ENCODE results near the gene ARF5. TPM values are rescaled to one million over a fixed set of nuclear protein-coding genes. Genes with fewer than 3 reads are reported as not detected.

The ARF5 gene
- total and polyA plus RNA-seq, 2 of the 8 experiments (the other 6 are each of a cell fraction or from before 2014, with no cell fraction given) = 154 to 579 TPM

DNA sequence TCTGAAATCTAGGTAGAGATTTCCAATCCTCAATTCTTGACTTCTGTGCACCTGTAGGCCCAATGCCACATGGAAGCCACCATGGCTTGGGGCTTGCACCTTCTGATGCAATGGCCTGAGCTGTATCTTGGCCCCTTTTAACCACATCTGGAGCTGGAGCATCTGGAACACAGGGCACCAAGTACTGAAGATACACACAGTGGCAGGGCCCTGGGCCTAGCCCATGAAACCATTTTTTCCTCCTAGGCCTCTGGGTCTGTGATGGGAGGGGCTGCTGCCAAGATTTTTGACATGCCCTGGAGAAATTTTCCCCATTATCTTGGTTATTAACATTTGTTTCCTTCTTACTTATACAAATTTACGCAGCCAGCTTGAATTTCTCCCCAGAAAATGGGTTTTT, 41.9 kb upstream of the ARF5 start:
- no peaks in the 10 kb centered on the region for H4K20me1 ChIP-seq (replicated peaks in 1 of 2; ENCODE audit: control insufficient read depth in 1 of 2, insufficient read depth in 2 of 2, low read length in 2 of 2)
- H3K14ac ChIP-seq (ENCODE audit: insufficient read length) = no peak overlapping the region
- no peaks in the 10 kb centered on the region for H3K79me1 ChIP-seq (ENCODE audit: low read depth, low read length)
- H3K4me3 ChIP-seq (ENCODE audit: extremely low read depth in 1 of 4, insufficient read depth in 2 of 4, low read depth in 3 of 4, low read length in 4 of 4) = no peak overlapping the region
- no peak overlapping the region for H2BK20ac ChIP-seq (ENCODE audit: low read length)
- FAIRE-seq (no peak), DNase-seq (ENCODE audit: low read depth in 1 of 2, low spot score in 2 of 2) (no peak)
- H2BK15ac ChIP-seq (ENCODE audit: low read length) = no peak overlapping the region
- no peak overlapping the region for H3K23ac ChIP-seq (ENCODE audit: insufficient read length)
- no peak overlapping the region for H2BK12ac ChIP-seq (ENCODE audit: low read depth, low read length)
- H3K9ac ChIP-seq (replicated peaks in 1 of 4; ENCODE audit: extremely low read depth in 1 of 4, low read depth in 3 of 4, low read length in 3 of 4) = no peak overlapping the region
- no peaks in the 10 kb centered on the region for H3K23me2 ChIP-seq (ENCODE audit: low read depth, low read length)
- no peaks in the 10 kb centered on the region for H3K4me1 ChIP-seq (replicated peaks in 1 of 4; ENCODE audit: control insufficient read depth in 3 of 4, insufficient read depth in 4 of 4, low read length in 3 of 4)
- no peak overlapping the region for H4K91ac ChIP-seq (replicated peaks; ENCODE audit: insufficient read length, low read length)
- no peak overlapping the region for H4K5ac ChIP-seq (ENCODE audit: insufficient read length, low read depth, low read length)
- H3K18ac ChIP-seq (ENCODE audit: extremely low read depth, low read length) = no peak overlapping the region
- 95% methylated on average over 1 of the region's 1 CpG; no CpG with 5 or more reads in 1 of the 2 experiments for WGBS, 2 experiments (ENCODE audit: extremely low coverage in 1 of 2, insufficient coverage in 1 of 2, insufficient read length in 1 of 2, insufficient replicate concordance in 2 of 2, low coverage in 1 of 2, low lambda C conversion rate in 2 of 2, missing lambda C conversion rate in 1 of 2)
- no peak overlapping the region for H2BK120ac ChIP-seq (replicated peaks; ENCODE audit: low read depth, low read length)
- H2AFZ ChIP-seq (ENCODE audit: low read length) = no peak overlapping the region
- H3K79me2 ChIP-seq (ENCODE audit: control insufficient read depth in 1 of 2, insufficient read depth in 2 of 2, low read length in 2 of 2) = no peaks in the 10 kb centered on the region
- H2BK5ac ChIP-seq (ENCODE audit: low read depth, low read length) = no peak overlapping the region
- peaks cover 13 to 14% of the 10 kb centered on the region in 2 experiments for H3K9me3 ChIP-seq (ENCODE audit: insufficient read depth in 2 of 2, low read depth in 1 of 2, low read length in 1 of 2)
- ChIA-PET POLR2A (ENCODE audit: partially characterized antibody) (no interaction called here), CTCF (ENCODE audit: partially characterized antibody) (interaction anchor here (0.7 kb wide), 1 partner anchor 438 kb away, joined by 3 read pairs; no protein-coding TSS in a partner anchor)
- no peaks in the 10 kb centered on the region for H3K36me3 ChIP-seq (ENCODE audit: control insufficient read depth in 2 of 4, insufficient read depth in 4 of 4, low read length in 3 of 4)
- H2AK5ac ChIP-seq (ENCODE audit: low read depth, low read length) = no peak overlapping the region
- no peak overlapping the region for H3K27ac ChIP-seq (ENCODE audit: low read depth, low read length)
- H4K8ac ChIP-seq (ENCODE audit: extremely low read depth, insufficient read depth, low read length) = no peak overlapping the region
- H3K4me2 ChIP-seq (ENCODE audit: insufficient read depth in 1 of 2, low read depth in 2 of 2, low read length in 2 of 2) = no peak overlapping the region
- no peak overlapping the region for H3K56ac ChIP-seq (replicated peaks; ENCODE audit: insufficient read length, low read depth, low read length)
- H3K4ac ChIP-seq (replicated peaks; ENCODE audit: insufficient read length, low read depth, low read length) = no peak overlapping the region
- H3K27me3 ChIP-seq (replicated peaks in 1 of 4; ENCODE audit: control insufficient read depth in 3 of 4, extremely low read depth in 1 of 4, insufficient read depth in 3 of 4, low read length in 3 of 4) = peaks cover 0 to 2% (median 0%) of the 10 kb centered on the region in 4 experiments; a peak in 2 of 7 replicates
- TF ChIP-seq HDAC2 (IDR thresholded peaks at IDR 0.05; ENCODE audit: borderline replicate concordance in 1 of 2, low read depth in 2 of 2, low read length in 2 of 2) (no peak), RFX5 (IDR thresholded peaks at IDR 0.05; ENCODE audit: borderline replicate concordance, low read depth, low read length) (no peak), CHD2 (IDR thresholded peaks at IDR 0.05; ENCODE audit: low read length) (no peak)
